ENCODE measurements around the gene KCNH3. TPM values are rescaled to one million over a fixed set of nuclear protein-coding genes. Genes with fewer than 3 reads are reported as not detected.

The KCNH3 gene
- total and polyA plus RNA-seq, 3 donors from 2014 or later = 4.5 to 8.3 (median 4.5) TPM

DNA sequence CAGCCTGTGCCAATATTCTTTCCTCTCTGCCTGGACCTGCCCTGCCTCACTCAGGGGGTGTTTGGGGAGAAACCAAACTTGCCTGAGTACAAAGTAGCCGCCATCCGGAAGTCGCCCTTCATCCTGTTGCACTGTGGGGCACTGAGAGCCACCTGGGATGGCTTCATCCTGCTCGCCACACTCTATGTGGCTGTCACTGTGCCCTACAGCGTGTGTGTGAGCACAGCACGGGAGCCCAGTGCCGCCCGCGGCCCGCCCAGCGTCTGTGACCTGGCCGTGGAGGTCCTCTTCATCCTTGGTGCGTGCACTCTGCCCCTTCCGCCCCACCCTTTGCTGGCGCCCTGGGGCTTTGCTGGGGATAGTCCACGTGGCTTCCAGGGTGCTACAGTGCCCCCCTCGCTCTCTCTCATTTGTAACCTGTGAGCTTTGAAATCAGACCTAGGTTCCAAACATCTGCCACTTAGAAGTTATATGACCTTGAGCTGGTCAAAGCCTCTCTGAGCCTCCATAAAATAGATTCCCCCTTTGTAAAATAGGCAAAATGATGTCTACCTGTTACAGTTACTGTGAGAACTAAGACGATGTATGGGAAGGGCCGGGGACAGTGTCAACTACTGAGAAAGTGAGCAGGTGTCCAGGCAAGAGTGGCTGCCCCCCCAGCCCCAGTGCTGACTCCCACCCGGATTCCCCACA is 4.5 kb downstream of the KCNH3 start:
- no peak for DNase-seq
- WGBS, 2 donors = 67 to 77% methylated on average over 17 to 20 of the region's 20 CpGs
- H3K27me3 ChIP-seq = no peaks in the 10 kb centered on the region
- TF ChIP-seq POLR2A (IDR thresholded peaks at IDR 0.05) = no peak
- TF ChIP-seq, protein P1, sequence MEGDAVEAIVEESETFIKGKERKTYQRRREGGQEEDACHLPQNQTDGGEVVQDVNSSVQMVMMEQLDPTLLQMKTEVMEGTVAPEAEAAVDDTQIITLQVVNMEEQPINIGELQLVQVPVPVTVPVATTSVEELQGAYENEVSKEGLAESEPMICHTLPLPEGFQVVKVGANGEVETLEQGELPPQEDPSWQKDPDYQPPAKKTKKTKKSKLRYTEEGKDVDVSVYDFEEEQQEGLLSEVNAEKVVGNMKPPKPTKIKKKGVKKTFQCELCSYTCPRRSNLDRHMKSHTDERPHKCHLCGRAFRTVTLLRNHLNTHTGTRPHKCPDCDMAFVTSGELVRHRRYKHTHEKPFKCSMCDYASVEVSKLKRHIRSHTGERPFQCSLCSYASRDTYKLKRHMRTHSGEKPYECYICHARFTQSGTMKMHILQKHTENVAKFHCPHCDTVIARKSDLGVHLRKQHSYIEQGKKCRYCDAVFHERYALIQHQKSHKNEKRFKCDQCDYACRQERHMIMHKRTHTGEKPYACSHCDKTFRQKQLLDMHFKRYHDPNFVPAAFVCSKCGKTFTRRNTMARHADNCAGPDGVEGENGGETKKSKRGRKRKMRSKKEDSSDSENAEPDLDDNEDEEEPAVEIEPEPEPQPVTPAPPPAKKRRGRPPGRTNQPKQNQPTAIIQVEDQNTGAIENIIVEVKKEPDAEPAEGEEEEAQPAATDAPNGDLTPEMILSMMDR (IDR thresholded peaks at IDR 0.05) = no peak
- no peak overlapping the region for H3K4me3 ChIP-seq
- no peaks in the 10 kb centered on the region for H3K36me3 ChIP-seq (ENCODE audit: low read depth, missing control alignments)
- no peak overlapping the region for H3K27ac ChIP-seq
- intact Hi-C loops (cut with DNase I; ENCODE audit: low total_unique reads) = no loop called here
- no peaks in the 10 kb centered on the region for H3K9me3 ChIP-seq
- H3K4me1 ChIP-seq = no peaks in the 10 kb centered on the region

DNA sequence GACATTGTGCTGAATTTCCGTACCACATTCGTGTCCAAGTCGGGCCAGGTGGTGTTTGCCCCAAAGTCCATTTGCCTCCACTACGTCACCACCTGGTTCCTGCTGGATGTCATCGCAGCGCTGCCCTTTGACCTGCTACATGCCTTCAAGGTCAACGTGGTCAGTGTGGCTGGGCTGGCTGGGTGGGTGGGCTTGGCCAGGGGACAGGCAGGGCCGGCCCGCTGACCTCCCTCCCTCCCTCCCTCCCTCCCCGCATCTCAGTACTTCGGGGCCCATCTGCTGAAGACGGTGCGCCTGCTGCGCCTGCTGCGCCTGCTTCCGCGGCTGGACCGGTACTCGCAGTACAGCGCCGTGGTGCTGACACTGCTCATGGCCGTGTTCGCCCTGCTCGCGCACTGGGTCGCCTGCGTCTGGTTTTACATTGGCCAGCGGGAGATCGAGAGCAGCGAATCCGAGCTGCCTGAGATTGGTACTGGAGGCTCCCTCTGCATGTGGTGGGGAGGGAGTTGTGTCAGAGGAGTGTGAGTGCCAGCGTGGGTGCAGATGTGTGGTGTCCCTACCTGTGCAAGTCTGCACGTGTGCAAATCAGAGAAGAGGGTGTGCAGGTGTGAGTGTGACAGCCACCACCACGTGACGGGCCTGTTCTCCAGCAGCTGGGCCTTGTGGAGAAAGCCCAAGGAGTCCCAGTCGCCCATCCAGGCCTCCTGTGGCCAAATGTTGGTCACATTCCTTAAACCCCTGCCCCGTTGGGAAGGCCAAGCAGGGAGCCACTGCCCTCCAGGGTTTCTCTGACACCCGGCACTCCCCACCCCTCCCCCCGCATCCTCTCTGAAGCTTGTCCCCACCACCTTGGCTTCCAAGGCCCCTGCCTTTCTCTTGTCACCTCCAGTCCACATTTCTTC is 5.3 kb downstream of the KCNH3 start:
- intact Hi-C loops (cut with DNase I; ENCODE audit: low total_unique reads) = no loop called here
- no peaks in the 10 kb centered on the region for H3K36me3 ChIP-seq (ENCODE audit: low read depth, missing control alignments)
- no peak overlapping the region for H3K4me3 ChIP-seq
- no peak overlapping the region for H3K27ac ChIP-seq
- no peak for DNase-seq
- TF ChIP-seq, protein P1 (IDR thresholded peaks at IDR 0.05) = no peak
- TF ChIP-seq POLR2A (IDR thresholded peaks at IDR 0.05) = no peak
- 37 to 50% methylated on average over 7 to 39 of the region's 39 CpGs for WGBS, 2 donors
- H3K9me3 ChIP-seq = no peaks in the 10 kb centered on the region
- H3K27me3 ChIP-seq = no peaks in the 10 kb centered on the region
- H3K4me1 ChIP-seq = peaks cover 4% of the 10 kb centered on the region

DNA sequence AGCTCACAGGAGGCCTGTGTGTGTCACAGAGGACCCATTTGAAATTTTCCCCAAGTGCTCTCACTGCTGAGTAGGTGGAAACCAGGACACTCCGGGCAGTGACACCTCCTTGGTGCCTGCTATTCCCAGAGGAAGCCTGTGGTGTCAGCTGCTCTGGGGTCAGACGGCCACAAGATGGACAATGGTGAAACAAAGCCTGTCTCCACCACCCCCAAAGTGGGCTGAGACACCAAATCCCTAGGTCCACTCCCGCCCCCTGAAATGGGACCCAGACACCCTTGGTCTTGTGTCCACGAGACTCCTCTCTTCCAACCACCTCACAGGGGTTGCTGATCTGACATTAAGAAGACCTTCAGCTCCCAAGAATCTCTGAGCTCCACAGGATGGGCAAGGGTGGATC is 7.0 kb downstream of the KCNH3 start:
- DNase-seq = no peak
- Histone ChIP-seq H3K36me3 (ENCODE audit: low read depth, missing control alignments) (no peaks in the 10 kb centered on the region), H3K27me3 (no peaks in the 10 kb centered on the region), H3K4me1 (peaks cover 4% of the 10 kb centered on the region), H3K27ac (no peak overlapping the region), H3K9me3 (no peaks in the 10 kb centered on the region), H3K4me3 (no peak overlapping the region)
- intact Hi-C loops (cut with DNase I; ENCODE audit: low total_unique reads) = no loop called here
- TF ChIP-seq, protein P1 (IDR thresholded peaks at IDR 0.05) = no peak
- no peak for TF ChIP-seq POLR2A (IDR thresholded peaks at IDR 0.05)
- WGBS, 2 donors = 87 to 96% methylated on average over 2 to 4 of the region's 4 CpGs

DNA sequence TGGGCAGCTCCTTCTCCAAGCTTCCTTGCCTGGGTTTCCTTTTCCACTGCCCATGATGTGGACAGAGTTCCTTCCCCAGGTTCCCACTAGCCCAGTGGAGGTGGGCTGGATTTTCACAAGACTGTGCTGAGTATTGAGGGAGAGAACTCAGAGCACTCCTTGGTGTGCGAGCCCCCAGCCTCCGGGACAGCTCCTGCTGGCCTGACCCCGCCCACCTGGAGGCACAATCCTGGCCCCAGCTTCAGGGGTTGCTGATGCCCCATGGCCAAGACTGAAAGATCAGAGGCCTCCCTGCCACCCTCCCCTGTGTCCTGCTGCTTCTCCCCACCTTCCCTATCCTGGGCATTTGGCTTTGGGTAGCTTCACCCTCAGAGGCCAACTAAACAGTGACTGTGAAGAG is 7.7 kb downstream of the KCNH3 start:
- H3K9me3 ChIP-seq = no peaks in the 10 kb centered on the region
- H3K4me3 ChIP-seq = no peak overlapping the region
- TF ChIP-seq, protein P1 (IDR thresholded peaks at IDR 0.05) = no peak
- no peak for TF ChIP-seq POLR2A (IDR thresholded peaks at IDR 0.05)
- H3K4me1 ChIP-seq = peaks cover 4% of the 10 kb centered on the region
- intact Hi-C loops (cut with DNase I; ENCODE audit: low total_unique reads) = no loop called here
- H3K27ac ChIP-seq = no peak overlapping the region
- DNase-seq = no peak
- no peaks in the 10 kb centered on the region for H3K36me3 ChIP-seq (ENCODE audit: low read depth, missing control alignments)
- H3K27me3 ChIP-seq = no peaks in the 10 kb centered on the region
- WGBS, 2 donors = 91% methylated on average over 3 of the region's 3 CpGs; no CpG with 5 or more reads in 1 of the 2 donors

Measured in testis (tissue), 3 donors.